Neural progenitor cell (in vitro differentiated cells): ENCODE data around the gene WDFY2. TPM values are rescaled to one million over a fixed set of nuclear protein-coding genes. Genes with fewer than 3 reads are reported as not detected.
"Not testable (repeated sequence)": the region's sequence is repeated elsewhere in the genome, so short reads cannot be mapped to it uniquely, and the experiment has no call there.

Experiments used
- DNase-seq: peaks from one replicate; pipeline ENCODE4 v3.0.0-alpha.2; 2016; ENCODE audit warnings: low spot score
- H2AFZ ChIP-seq: fragments of 200-600 bp; sonication (generic); replicated peaks from 2 replicates; pipeline ENCODE4 v1.6.1; 2016; ENCODE audit warnings: antibody characterized with exemption
- H3F3A ChIP-seq: fragments of 200-600 bp; sonication (generic); 2 replicates; pipeline ENCODE4 v1.6.1; 2016; ENCODE audit warnings: antibody characterized with exemption, low read depth
- H3K27ac ChIP-seq: fragments of 200-600 bp; sonication (generic); 2 replicates; pipeline ENCODE4 v1.5.1; 2016; ENCODE audit warnings: mild to moderate bottlenecking
- H3K27me3 ChIP-seq: fragments of 200-600 bp; sonication (generic); 2 replicates; pipeline ENCODE4 v1.6.1; 2016; ENCODE audit warnings: mild to moderate bottlenecking, moderate library complexity
- H3K36me3 ChIP-seq: fragments of 200-600 bp; sonication (generic); 2 replicates; pipeline ENCODE4 v1.5.1; 2016
- H3K4me1 ChIP-seq: fragments of 200-600 bp; sonication (generic); 2 replicates; pipeline ENCODE4 v1.6.1; 2016; ENCODE audit warnings: mixed run types
- H3K4me2 ChIP-seq: fragments of 200-600 bp; sonication (generic); 2 replicates; pipeline ENCODE4 v1.6.1; 2016
- H3K4me3 ChIP-seq: fragments of 200-600 bp; sonication (generic); 2 replicates; pipeline ENCODE4 v1.5.1; 2016
- H3K79me2 ChIP-seq: fragments of 200-600 bp; sonication (generic); 2 replicates; pipeline ENCODE4 v1.6.1; 2016; ENCODE audit warnings: low read depth
- H3K9ac ChIP-seq: fragments of 200-600 bp; sonication (generic); 2 replicates; pipeline ENCODE4 v1.6.1; 2016
- H3K9me3 ChIP-seq: fragments of 200-600 bp; sonication (generic); 2 replicates; pipeline ENCODE4 v1.5.1; 2016; ENCODE audit warnings: low read depth
- H4K20me1 ChIP-seq: fragments of 200-600 bp; sonication (generic); 2 replicates; pipeline ENCODE4 v1.6.1; 2016; ENCODE audit warnings: low read depth
- H3K27ac Mint-ChIP-seq: 3 replicates; pipeline ENCODE4 v1.8.0; 2021; ENCODE audit warnings: mixed read lengths
- H3K27me3 Mint-ChIP-seq: 2 replicates; pipeline ENCODE4 v1.8.0; 2022; ENCODE audit warnings: low read depth, mild to moderate bottlenecking, inconsistent platforms, moderate library complexity, mixed read lengths; ENCODE audit not compliant: insufficient read depth
- H3K36me3 Mint-ChIP-seq: 3 replicates; pipeline ENCODE4 v1.8.0; 2021; ENCODE audit warnings: mixed read lengths
- H3K4me1 Mint-ChIP-seq: 3 replicates; pipeline ENCODE4 v1.8.0; 2021; ENCODE audit warnings: mixed read lengths
- H3K4me3 Mint-ChIP-seq: 3 replicates; pipeline ENCODE4 v1.8.0; 2021; ENCODE audit warnings: mild to moderate bottlenecking, moderate library complexity, mixed read lengths
- H3K9me3 Mint-ChIP-seq: 3 replicates; pipeline ENCODE4 v1.8.0; 2020; ENCODE audit warnings: mixed read lengths
- EZH2 ChIP-seq: fragments of 200-600 bp; sonication (generic); IDR thresholded peaks from 2 replicates; pipeline ENCODE4 v1.6.1; 2017; ENCODE audit warnings: antibody characterized with exemption, mild to moderate bottlenecking, moderate library complexity
- EZH2phosphoT487 ChIP-seq: fragments of 200-600 bp; sonication (generic); IDR thresholded peaks from 2 replicates; pipeline ENCODE4 v1.6.1; 2017; ENCODE audit warnings: antibody characterized with exemption
- total RNA-seq: library from RNA; depleted of rRNA; stranded (reverse); fragments of >200 nt; gene quantifications from 2 replicates; pipeline ENCODE4 v1.2.3, GENCODE V29; 2015; ENCODE audit warnings: low replicate concordance
- TF ChIP-seq, protein P1 (sequence below): fragments of 200-600 bp; sonication (generic); IDR thresholded peaks from 2 replicates; pipeline ENCODE4 v1.5.1; 2017; ENCODE audit warnings: antibody characterized with exemption, mild to moderate bottlenecking

The WDFY2 gene
- total RNA-seq, 1 donor from 2014 or later: 18.3 TPM

DNA sequence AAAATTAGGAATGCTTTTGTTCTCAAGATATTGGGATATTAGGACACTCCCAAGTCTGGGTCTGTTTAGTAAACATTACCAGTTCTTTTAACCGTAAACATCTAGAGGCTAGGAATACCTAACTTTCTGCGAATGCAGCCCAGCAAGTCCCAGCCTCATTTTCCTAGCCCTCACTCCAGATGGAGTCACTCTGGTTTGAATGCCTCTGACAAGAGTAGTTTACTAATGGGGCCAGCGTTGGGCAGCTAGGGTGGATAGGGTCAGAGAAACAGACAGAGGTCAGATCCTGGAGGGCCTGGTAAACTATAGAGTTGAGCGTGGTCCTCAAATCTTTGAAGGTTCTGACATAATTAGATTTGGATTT is 53.6 kb downstream of the WDFY2 start:
- Mint-ChIP-seq H3K27ac (peak overlapping the region; percentile 72), H3K27me3 (no peaks in the 10 kb centered on the region), H3K4me1 (peaks cover 69% of the 10 kb centered on the region), H3K9me3 (peaks cover 3% of the 10 kb centered on the region), H3K36me3 (peaks cover 4% of the 10 kb centered on the region), H3K4me3 (peak overlapping the region; percentile 56)
- H4K20me1 ChIP-seq: peaks cover 31% of the 10 kb centered on the region
- H3K27me3 ChIP-seq: no peaks in the 10 kb centered on the region
- H3K4me1 ChIP-seq: peaks cover 58% of the 10 kb centered on the region
- no peaks in the 10 kb centered on the region for H3K9me3 ChIP-seq
- H3K27ac ChIP-seq: peak overlapping the region; percentile 39
- peak; percentile 48 for DNase-seq
- H3K4me3 ChIP-seq: peak overlapping the region; percentile 6
- H3K4me2 ChIP-seq: peak overlapping the region; percentile 48
- H2AFZ ChIP-seq: no peak overlapping the region
- H3F3A ChIP-seq: peaks cover 17% of the 10 kb centered on the region
- TF ChIP-seq, protein P1, sequence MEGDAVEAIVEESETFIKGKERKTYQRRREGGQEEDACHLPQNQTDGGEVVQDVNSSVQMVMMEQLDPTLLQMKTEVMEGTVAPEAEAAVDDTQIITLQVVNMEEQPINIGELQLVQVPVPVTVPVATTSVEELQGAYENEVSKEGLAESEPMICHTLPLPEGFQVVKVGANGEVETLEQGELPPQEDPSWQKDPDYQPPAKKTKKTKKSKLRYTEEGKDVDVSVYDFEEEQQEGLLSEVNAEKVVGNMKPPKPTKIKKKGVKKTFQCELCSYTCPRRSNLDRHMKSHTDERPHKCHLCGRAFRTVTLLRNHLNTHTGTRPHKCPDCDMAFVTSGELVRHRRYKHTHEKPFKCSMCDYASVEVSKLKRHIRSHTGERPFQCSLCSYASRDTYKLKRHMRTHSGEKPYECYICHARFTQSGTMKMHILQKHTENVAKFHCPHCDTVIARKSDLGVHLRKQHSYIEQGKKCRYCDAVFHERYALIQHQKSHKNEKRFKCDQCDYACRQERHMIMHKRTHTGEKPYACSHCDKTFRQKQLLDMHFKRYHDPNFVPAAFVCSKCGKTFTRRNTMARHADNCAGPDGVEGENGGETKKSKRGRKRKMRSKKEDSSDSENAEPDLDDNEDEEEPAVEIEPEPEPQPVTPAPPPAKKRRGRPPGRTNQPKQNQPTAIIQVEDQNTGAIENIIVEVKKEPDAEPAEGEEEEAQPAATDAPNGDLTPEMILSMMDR: no peak
- no peak for TF ChIP-seq EZH2phosphoT487
- TF ChIP-seq EZH2: no peak
- no peaks in the 10 kb centered on the region for H3K36me3 ChIP-seq
- no peak overlapping the region for H3K9ac ChIP-seq
- H3K79me2 ChIP-seq: peaks cover 84% of the 10 kb centered on the region

DNA sequence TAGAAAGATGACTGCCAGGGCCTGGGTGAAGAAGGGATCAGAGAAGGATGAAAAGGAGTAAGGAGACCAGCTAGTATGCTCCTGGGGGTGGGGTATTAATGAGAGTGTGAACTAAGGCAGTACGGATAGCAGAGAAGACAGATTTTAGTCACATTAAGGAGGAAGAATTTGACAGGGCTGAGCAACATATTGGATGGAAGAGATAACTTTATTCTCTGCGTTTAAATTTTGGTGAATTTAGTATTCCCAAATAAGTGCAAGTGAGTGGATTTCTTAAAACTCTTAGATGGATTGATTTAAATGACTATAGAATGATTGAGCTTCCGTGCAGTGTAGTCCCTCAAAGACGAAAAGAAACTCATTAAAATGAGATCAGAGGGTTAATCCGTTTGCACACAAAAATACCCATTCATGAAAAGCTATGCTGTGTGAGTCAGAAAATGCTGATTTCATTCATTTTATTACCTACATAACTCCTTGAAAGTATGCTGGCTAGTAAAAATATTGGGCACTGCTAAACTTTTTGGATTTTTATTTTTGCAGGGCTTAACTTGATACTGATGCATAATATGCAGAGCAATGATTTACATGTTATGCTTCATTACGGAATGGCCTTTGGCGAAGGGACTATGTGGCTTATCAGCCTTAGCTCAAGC is 54.1 kb downstream of the WDFY2 start:
- Histone ChIP-seq H3K4me2 (peak overlapping the region; percentile 48), H2AFZ (no peak overlapping the region), H3K9me3 (no peaks in the 10 kb centered on the region), H3K4me1 (peaks cover 58% of the 10 kb centered on the region), H3K4me3 (peak overlapping the region; percentile 6), H3K79me2 (peaks cover 86% of the 10 kb centered on the region), H3F3A (peaks cover 12% of the 10 kb centered on the region), H3K9ac (no peak overlapping the region), H3K27me3 (no peaks in the 10 kb centered on the region), H4K20me1 (peaks cover 28% of the 10 kb centered on the region), H3K36me3 (no peaks in the 10 kb centered on the region), H3K27ac (peak overlapping the region; percentile 39)
- Mint-ChIP-seq H3K4me3 (peak overlapping the region; percentile 56), H3K27me3 (no peaks in the 10 kb centered on the region), H3K4me1 (peaks cover 68% of the 10 kb centered on the region), H3K9me3 (peaks cover 5% of the 10 kb centered on the region), H3K36me3 (peaks cover 4% of the 10 kb centered on the region), H3K27ac (peak overlapping the region; percentile 72)
- peak; percentile 31 for DNase-seq
- TF ChIP-seq EZH2phosphoT487 (peak; percentile 53), EZH2 (no peak)

DNA sequence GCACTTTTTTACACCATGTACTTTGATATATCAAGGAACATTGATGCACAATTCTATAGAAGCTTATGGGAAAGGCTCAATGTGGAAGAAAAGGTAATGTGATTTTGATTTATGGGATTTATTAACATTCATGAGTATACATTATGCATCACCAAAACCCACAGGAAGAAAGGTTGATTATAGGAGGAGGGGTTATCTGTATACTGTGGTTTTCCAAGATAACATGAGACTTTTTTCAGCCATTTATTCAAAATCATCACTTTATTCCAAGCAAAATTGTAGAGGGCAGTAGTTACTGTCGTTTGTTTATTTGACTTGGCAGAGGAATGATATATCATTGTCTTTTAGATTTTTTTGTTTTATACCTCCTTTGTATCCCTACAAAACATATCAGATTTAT is 54.9 kb downstream of the WDFY2 start:
- Histone ChIP-seq H3K27me3 (no peaks in the 10 kb centered on the region), H3K79me2 (peaks cover 86% of the 10 kb centered on the region), H3K4me3 (no peak overlapping the region), H4K20me1 (peaks cover 29% of the 10 kb centered on the region), H3K4me1 (peaks cover 57% of the 10 kb centered on the region), H3K9ac (no peak overlapping the region), H3K27ac (no peak overlapping the region), H2AFZ (no peak overlapping the region), H3F3A (peaks cover 11% of the 10 kb centered on the region), H3K36me3 (no peaks in the 10 kb centered on the region), H3K9me3 (no peaks in the 10 kb centered on the region), H3K4me2 (peak overlapping the region; percentile 48)
- TF ChIP-seq EZH2 (no peak), EZH2phosphoT487 (no peak)
- TF ChIP-seq, protein P1: no peak
- Mint-ChIP-seq H3K4me3 (peak overlapping the region; percentile 67), H3K27ac (peak overlapping the region; percentile 95), H3K27me3 (no peaks in the 10 kb centered on the region), H3K9me3 (peaks cover 5% of the 10 kb centered on the region), H3K4me1 (peaks cover 69% of the 10 kb centered on the region), H3K36me3 (peaks cover 4% of the 10 kb centered on the region)
- no peak for DNase-seq

DNA sequence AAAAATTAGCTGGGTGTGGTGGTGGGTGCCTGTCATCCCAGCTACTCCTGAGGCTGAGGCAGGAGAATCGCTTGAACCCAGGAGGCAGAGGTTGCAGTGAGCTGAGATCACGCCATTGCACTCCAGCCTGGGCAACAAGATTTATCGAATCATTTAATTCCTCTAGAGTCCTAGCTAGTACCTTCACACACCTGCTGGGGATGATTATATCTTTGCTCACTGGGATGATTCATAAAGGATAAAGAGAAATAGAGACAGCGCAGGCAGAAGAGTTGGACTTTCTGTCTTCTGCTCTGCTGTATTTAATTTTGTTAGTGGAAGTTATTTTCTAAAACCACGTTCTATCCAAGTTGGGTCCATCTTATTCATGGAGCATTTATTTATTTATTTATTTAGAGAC is 56.4 kb downstream of the WDFY2 start:
- H3K9me3 ChIP-seq, H3K27ac Mint-ChIP-seq, H3K4me3 ChIP-seq, H3K27me3 ChIP-seq, H3K4me3 Mint-ChIP-seq, H3K9me3 Mint-ChIP-seq, H3K27me3 Mint-ChIP-seq, H3K9ac ChIP-seq, H2AFZ ChIP-seq, H3K4me2 ChIP-seq, DNase-seq, H3K36me3 Mint-ChIP-seq, H3K36me3 ChIP-seq, H3K27ac ChIP-seq: not testable (repeated sequence)
- H3F3A ChIP-seq: peaks cover 11% of the 10 kb centered on the region
- H3K4me1 ChIP-seq: peaks cover 65% of the 10 kb centered on the region
- H3K4me1 Mint-ChIP-seq: peaks cover 71% of the 10 kb centered on the region
- H4K20me1 ChIP-seq: peaks cover 36% of the 10 kb centered on the region
- H3K79me2 ChIP-seq: peaks cover 86% of the 10 kb centered on the region
